Prostate gland (tissue), 2 donors: ENCODE results near the gene CHD1L.

Experiments used
- POLR2A ChIP-seq: fragments of 450-650 bp; IDR thresholded peaks from one replicate; pipeline ENCODE4 v1.6.1; 2016; ENCODE audit warnings: antibody characterized with exemption, mild to moderate bottlenecking
- TF ChIP-seq, protein P1 (sequence below), 4 experiments: fragments of 200-600 bp in 2 of 4; fragments of 450-650 bp in 2 of 4; sonication (generic) in 2 of 4; IDR thresholded peaks; 1 replicate in 3 of 4; 2 replicates in 1 of 4; pipeline ENCODE4 v1.5.1; 2016 to 2019; ENCODE audit warnings: antibody characterized with exemption in 4 of 4, mild to moderate bottlenecking in 2 of 4, moderate library complexity in 2 of 4

DNA sequence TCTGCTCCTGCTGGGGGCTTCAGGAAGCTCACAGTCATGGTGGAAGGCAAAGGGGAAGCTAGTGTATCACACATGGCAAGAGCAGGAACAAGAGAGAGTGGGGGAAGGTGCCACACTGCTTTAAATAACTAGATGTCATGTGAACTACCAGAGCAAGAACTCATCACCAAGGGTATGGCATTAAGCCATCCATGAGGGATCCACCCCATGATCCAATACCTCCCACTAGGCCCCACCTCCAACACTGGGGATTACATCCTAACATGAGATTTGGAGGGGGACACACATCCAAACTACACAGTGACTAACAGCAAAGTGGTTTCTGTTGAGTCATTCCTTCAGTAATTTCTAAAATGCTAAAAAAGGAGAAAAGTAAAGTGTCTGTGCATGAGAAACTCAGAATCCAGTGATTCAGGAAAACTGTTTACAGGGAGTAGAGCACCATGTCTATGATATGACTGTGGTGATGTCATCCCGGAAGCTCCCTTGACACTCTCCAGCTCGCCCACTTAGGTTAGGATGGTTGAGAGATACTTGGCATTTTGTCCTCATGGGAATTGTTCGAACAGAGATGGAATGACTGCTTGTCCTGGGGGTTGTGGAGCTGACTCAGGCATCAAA lies 50.3 kb downstream of the CHD1L start:
- TF ChIP-seq, protein P1, sequence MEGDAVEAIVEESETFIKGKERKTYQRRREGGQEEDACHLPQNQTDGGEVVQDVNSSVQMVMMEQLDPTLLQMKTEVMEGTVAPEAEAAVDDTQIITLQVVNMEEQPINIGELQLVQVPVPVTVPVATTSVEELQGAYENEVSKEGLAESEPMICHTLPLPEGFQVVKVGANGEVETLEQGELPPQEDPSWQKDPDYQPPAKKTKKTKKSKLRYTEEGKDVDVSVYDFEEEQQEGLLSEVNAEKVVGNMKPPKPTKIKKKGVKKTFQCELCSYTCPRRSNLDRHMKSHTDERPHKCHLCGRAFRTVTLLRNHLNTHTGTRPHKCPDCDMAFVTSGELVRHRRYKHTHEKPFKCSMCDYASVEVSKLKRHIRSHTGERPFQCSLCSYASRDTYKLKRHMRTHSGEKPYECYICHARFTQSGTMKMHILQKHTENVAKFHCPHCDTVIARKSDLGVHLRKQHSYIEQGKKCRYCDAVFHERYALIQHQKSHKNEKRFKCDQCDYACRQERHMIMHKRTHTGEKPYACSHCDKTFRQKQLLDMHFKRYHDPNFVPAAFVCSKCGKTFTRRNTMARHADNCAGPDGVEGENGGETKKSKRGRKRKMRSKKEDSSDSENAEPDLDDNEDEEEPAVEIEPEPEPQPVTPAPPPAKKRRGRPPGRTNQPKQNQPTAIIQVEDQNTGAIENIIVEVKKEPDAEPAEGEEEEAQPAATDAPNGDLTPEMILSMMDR (IDR thresholded peaks at IDR 0.05), result no peak
- TF ChIP-seq POLR2A, result no peak
